HG02884 (cell line): ENCODE measurements around the gene PIPOX.
"Not testable (repeated sequence)": the region's sequence is repeated elsewhere in the genome, so short reads cannot be mapped to it uniquely, and the experiment has no call there.

Experiments
- ATAC-seq: cut with Tn5 transposase; IDR thresholded peaks from one replicate; pipeline ENCODE4 v1.9.1; 2021; ENCODE audit warnings: mild to moderate bottlenecking, moderate library complexity; ENCODE audit not compliant: unreplicated experiment

PIPOX gene

GRCh38 chr17:29074488-29074887 is 31.5 kb downstream of the PIPOX start:
- no peak for ATAC-seq

- no peak for ATAC-seq
These were observed 33.1 kb downstream of the PIPOX start for GRCh38 chr17:29076087-29076486.

GRCh38 chr17:29076722-29077121 is 33.8 kb downstream of the PIPOX start:
- no peak for ATAC-seq

- ATAC-seq, result no peak
These were observed 34.4 kb downstream of the PIPOX start for GRCh38 chr17:29077320-29077719.

- ATAC-seq, result no peak
These were observed 35.5 kb downstream of the PIPOX start for GRCh38 chr17:29078183-29079045.

GRCh38 chr17:29079433-29079832 is 36.5 kb downstream of the PIPOX start:
- ATAC-seq, result no peak

DNA sequence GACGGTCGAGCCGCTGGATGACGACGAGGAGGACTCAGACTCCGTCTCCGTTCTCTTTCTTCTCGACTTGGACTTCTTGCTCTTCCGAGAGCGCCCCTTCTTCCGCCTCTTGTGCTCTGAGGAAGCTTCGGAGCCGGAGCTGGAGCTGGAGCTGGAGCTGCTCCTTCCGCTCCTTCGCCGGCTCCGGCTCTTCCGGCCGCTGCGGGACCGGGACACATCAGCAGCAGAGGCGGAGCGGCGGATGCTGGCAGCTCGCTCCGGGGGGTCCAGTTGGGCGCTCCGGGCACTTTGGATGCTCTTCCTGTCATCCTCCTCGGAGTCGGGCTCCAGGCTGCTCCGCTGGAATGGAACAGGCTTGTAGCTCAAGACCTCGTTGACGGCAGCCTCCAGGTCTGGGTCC is 36.9 kb downstream of the PIPOX start:
- no peak for ATAC-seq

- ATAC-seq, result no peak
These were observed 37.4 kb downstream of the PIPOX start for GRCh38 chr17:29080323-29080722.

DNA sequence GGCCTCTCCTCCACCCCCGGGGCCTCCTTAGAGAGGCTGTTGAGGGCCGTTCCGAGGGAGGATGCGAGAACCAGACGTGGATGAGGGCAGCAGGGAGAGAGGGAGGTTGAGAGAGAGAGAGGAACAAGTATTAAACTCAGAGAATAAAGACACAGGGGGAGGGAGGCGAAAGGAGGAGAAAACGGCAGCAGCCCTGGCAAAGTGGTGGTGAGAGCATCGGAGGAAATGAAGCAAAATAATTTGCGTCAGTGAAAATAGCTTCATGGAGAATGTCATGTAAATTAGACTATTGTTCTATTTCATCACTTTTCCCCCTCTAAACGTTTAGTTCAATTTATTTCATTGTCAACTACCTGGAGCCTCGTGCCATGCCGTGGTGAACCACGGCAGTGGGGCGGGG is 38.0 kb downstream of the PIPOX start:
- no peak for ATAC-seq

DNA sequence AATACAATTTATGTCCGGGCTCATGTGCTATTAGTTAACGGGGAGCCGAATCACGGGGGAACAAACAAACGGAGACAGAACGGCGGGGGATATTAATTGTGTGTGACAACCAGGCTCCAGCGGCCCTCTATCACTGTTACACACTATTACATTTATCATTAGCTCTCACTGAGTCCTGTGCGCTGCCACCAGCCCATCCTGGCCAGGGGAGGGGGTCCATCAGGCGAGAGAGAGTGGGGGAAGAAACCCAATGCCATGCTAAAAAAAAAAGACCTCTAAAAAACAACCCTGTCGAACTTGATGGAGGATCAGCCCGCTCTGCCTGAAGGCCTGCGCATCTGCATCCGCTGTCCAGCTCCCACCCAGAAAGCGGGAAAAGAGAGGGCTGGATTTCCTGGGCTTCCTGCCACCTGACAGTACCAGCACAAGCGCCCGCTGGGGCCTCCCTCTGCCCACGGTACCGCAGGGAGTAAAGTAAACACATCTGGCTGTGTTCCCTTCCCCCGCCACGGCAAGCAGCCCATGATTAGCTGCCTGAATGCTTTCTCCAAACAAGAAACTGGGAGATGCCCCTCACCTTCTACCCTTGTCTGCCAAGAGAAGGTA is 41.7 kb downstream of the PIPOX start:
- no peak for ATAC-seq

GRCh38 chr17:29085223-29085622 is 42.3 kb downstream of the PIPOX start:
- ATAC-seq, result no peak

DNA sequence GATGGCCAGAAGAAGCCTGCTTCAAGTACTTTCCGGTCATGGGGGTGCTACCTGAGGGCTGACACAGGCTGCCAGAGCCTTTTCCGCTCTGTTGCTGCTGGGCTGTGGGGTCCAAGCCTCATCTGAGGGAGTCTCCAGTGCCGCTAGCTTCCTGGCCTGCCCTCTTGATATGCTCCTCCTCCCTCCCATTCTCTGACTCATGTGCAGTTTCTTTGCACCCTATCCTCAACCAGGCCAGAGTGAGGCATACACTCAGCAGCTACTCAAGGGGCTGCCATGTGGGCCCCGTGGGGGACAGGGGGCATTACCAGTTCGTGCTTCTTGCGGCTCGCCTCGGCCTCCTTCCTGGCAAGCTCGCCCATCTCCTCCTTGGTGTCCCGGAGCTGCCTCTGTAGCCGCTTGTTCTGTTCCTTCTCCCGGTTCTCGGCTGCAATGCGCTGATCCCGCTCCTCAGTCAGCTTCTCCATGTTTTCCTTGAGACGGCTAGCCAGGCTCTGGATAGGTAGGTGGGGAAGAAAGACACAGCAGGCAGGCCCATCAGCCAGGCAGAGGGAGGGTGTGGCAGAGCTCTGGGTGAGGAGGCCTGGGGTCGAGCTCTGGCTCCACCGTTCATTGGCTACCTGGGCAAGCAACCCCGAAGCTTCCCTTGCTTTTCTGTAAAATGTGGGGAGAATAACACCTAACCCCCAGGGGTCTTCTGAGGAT is 43.8 kb downstream of the PIPOX start:
- ATAC-seq, result no peak

GRCh38 chr17:29088782-29089181 is 45.8 kb downstream of the PIPOX start:
- ATAC-seq, result not testable (repeated sequence)

- no peak for ATAC-seq
These were observed 46.7 kb downstream of the PIPOX start for GRCh38 chr17:29089601-29090044.

GRCh38 chr17:29090108-29090507 is 47.2 kb downstream of the PIPOX start:
- no peak for ATAC-seq

DNA sequence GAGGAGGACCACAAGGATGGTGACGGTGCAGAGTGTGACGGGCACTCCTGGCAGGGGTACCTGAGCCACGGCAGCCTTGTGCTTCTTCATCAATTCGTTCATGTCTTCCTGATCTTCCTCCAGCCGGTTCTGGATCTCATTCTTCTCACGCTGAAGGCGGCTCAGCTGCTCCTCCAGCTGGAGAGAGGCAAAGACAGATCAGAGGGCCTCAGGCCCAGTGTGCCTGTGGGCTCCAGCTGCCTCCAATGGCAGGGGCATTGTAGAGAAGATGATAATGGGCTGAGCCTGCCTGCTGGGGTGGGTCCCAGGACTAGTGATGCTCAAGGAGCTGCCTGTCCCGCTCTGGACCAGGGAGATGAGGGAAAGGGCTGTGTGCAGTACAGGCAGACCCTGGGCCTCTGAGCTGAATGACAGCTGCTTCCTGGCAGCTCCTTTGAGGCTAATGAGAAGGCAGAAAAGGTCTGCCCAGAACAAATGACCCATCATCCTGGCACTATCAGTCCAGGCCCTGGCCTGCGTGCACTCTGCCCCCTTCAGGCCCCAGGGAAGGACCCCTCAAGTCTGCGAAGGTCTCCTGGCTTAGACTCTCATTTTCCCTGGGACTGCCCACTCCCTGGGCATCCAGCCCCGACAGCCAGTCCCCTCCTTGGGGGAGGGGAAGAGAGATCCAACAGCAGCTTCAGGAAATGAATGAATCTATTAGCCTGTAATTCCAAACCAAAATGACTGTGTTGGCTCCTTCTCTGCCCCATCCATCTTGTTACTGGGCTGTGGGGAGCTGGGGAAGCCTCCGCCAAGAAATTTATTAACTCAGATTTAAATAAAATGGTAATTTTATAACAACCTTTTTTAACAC is 48.0 kb downstream of the PIPOX start:
- ATAC-seq, result no peak

DNA sequence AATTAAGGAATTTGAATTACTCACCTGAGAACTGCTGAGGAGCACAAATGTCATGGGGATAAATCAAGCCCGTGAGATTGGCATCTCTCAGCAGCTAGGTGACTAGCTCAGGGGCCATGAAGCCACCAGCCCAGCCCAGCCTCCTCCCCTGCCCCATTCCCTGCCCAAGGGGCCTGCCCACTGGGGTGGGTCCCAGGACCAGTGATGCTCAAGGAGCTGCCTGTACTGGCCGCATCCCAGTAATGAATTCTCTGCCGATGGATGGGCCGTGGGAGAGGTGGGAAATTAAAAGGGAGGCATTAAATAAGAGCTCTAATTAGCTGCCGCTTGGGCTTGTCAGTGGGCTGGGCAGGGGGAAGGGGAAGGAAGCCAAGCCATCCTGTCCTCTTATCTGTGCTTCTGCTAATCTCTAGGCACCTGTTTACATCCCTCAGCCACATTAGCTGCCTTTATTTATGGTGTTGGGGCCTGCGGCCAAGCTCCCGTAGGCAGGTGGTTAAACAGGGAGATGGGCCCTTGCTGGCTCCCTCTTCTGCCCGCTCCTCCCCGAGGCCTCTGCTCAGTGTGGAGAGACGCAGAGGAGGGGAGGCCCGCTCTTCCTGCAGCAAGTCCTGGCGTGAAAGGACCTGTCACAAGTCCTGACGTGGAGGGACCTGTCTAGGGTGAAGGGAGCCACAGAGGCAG is 48.8 kb downstream of the PIPOX start:
- ATAC-seq, result no peak

DNA sequence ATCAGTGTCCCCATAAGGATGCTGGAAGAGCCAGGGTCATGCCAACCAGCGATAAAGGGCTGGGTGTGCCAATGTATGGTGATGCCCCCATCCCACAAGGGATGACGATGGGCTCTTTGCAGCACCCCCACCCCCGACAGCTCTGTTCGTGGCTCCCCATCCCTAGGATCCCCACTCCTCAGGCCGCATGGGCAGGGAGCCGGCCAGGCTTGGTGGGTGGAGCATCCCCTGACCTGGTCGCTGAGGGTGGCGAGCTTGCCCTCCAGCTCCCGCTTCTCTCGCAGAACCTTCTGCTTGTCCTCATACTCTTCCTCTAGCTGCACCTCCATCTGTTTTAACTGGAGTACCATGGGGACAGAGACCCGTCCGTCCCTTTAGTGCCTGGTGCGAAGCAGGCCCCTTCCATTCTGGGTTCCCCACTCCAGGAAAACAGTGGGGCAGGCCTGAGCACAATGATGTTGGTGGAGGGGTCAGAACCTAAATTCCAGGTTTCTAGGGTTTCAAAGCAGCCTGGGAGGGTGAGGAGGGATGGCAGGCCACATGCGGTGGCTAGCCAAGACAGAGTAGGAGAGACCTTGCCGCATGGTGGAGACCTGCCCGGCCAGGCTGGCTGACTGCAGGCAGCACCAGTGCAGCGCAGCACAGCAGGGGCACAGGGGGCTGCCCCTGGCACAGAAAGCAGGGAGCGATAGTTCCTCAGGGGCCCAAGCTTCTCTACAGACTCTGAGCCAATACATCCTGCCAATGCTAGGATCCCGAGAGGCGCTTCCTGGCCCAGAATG is 50.3 kb downstream of the PIPOX start:
- no peak for ATAC-seq

DNA sequence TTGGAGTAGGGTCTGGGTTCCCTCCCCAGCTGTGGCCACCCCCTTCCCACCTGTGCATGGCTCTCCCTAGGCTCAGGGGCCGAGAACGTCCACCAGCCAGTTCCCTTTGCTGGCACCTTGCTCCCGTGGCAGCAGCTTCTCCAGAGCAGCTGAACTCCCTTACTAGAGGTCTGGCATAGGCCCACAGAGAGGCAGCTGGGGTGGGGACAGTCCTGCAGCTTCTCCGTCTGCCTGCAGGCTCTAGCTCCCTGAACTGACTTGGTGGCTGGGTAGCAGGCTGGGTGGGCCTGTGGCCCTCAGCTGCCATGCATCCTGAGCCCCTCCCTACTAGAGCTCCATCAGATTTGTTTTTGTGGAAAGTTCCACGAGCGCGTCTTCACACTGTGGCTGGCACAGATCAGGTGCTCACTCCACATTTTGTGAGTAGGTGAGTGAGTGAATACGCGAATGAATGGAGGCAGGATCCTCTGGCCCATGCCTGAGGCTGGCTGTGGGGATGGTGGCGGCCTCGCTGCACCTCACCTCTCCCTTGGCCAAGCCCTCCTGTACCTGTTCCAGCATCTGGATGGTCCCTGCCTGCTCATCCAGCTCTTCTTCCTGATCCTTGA is 51.3 kb downstream of the PIPOX start:
- no peak for ATAC-seq
